ENCODE measurements around the gene SLC16A13.
"Not testable (repeated sequence)": the region's sequence is repeated elsewhere in the genome, so short reads cannot be mapped to it uniquely, and the experiment has no call there.

- not testable (repeated sequence) for TF ChIP-seq POLR2A (IDR thresholded peaks at IDR 0.05; ENCODE audit: low read depth, low read length); TAF1 (IDR thresholded peaks at IDR 0.05; ENCODE audit: low read depth, low read length); SPI1 (IDR thresholded peaks at IDR 0.05; ENCODE audit: low read depth, low read length); POLR2AphosphoS5 (IDR thresholded peaks at IDR 0.05; ENCODE audit: low read depth, low read length); PAX5 (IDR thresholded peaks at IDR 0.05; ENCODE audit: insufficient read depth, low read length, severe bottlenecking)
Observed at GRCh38 chr17:6993613-6994056, 42.2 kb upstream of the SLC16A13 start.

Data from GM12891 (cell line).